GM19351 (cell line): ENCODE measurements around the gene SRGN.
"Not testable (repeated sequence)": the region's sequence is repeated elsewhere in the genome, so short reads cannot be mapped to it uniquely, and the experiment has no call there.

ENCODE experiments used
- ATAC-seq: cut with Tn5 transposase; IDR thresholded peaks from one replicate; pipeline ENCODE4 v1.9.1; 2021; ENCODE audit warnings: mild to moderate bottlenecking, moderate library complexity; ENCODE audit not compliant: unreplicated experiment

The SRGN gene

DNA sequence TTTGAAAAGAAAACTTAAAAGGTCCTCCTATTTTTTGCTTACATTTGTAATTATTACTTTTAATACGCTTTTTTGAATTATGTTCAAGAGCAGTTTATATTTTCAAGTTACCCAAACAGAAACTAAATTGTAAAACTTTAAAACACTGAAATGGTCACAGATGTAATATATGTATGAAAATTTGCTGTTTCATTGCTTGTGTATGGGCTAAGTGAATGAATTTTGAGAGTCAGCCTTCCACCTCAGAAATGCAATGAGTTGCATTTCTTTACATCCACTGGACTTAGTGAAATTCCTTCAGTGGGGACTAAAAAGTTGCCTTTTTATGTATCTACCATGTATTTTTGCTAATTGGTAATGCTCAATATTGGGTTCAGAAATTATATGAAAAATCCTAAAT, 37.7 kb downstream of the SRGN start:
- ATAC-seq, result no peak

DNA sequence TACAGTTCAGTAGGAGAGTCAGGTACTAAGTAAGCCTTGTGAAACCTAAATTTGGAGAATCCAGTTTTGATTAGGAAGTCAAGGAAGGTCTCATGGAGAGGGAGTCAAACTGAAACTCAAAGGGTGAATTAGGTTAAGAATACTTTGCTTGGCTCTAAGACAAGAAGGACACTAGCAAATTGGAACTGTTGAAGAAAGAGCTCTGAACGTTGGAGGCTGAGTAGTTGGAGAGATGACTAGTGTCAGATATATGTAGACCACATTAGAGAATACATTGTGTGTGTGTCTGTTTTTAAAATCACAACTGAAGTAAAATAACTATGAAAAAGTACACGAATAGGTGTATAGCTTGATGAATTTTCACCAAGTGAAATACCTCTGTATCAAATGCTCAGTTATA, 42.3 kb downstream of the SRGN start:
- ATAC-seq, result no peak

DNA sequence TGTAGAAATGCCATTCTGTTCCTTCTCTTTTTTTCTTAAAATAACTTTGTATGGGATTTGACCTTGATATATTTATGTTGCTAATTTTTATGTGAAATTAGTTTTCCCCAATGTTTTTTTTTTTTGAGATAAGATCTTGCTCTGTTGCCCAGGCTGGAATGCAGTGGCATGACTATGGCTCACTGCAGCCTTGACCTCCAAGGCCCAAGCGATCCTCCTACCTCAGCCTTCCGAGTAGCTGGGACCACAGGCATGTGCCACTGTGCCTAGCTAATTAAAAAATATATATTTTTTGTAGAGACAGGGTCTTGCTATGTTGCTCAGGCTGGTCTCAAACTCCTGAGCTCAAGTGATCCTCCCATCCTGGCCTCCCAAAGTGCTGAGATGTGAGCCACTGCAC, 52.1 kb downstream of the SRGN start:
- no peak for ATAC-seq

DNA sequence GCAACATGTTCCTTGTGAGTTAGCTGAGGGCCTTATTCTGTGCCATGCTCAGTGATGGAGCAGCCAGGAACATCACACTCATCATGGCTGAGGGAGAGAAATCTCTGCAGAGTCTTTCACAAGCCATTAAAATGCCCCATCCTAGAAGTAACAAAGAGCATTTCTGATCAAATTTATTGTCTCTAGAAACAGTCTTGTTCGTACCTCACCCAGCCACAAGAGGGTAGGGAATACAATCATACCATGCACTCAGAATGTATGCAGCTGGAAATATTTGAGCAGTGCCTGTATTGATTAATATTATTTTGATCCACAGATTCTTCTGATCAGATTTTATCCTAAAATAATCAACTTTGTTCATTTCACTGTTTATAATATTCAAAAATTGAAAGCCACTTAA, 53.4 kb downstream of the SRGN start:
- ATAC-seq, result no peak

DNA sequence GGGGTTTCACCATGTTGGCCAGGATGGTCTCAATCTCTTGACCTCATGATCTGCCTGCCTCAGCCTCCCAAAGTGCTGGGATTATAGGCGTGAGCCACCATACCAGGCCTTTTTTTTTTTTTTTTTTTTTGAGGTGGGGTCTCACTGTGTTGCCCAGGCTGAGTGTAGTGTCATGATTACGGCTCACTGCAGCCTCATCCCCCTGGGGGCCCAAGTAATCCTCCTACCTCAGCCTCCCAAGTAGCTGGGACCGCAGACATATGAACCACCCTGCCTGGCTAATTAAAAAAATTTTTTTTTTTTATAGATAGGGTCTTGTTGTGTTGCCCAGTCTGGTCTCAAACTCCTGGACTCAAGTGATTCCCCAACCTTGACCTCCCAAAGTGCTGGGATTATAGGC, 54.2 kb downstream of the SRGN start:
- ATAC-seq, result not testable (repeated sequence)

DNA sequence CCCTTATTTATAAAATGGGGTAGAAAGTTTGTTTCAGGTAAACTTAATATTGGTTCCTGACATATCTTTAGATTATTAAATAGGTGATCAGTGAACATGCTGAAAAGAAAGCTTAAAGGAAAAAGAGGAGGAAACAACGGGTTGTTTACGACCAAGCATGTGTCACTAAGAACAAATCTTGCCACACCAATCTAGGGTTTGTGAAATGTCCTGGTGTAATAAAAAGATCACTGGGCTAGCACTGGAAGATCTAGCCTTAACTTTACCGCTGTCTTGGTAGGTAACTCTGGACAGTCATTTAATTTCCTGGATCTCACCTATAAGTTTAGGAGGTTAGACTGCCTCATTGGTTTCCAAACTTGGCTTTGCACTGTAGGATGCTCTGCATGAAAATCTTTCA, 55.1 kb downstream of the SRGN start:
- no peak for ATAC-seq

DNA sequence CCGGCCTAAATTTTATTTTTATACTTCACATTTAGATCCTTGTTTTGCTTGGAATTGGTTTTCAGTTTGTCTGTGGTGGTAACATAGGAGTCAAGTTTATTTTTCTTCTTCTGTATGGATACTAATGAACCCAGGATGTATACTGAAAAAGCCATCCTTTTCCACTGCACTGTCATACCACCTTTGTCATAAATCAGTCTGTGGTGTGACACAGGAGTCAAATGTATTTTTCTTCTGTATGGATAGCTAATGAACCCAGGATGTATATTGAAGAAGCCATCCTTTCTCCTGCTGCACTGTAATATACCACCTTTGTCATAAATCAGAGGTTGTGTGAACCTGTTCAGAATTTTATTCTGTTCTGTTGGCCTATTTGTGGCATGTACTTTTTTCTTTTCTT, 57.4 kb downstream of the SRGN start:
- ATAC-seq, result no peak

DNA sequence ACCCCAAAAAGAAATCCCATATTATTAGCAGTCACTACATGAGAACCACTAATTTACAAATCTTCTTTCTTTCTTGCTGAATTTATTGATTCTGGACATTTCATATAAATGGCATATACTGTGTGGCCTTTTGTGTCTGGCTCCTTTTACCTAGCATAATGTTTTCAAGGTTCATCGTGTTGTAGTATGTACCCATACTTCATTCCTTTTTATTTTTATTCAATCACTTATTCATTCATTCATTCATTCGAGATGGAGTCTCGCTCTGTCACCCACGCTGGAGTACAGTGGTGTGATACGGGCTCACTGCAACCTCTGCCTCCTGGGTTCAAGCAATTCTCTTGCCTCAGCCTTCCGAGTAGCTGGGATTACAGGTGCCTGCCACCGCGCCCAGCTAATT, 58.0 kb downstream of the SRGN start:
- no peak for ATAC-seq

DNA sequence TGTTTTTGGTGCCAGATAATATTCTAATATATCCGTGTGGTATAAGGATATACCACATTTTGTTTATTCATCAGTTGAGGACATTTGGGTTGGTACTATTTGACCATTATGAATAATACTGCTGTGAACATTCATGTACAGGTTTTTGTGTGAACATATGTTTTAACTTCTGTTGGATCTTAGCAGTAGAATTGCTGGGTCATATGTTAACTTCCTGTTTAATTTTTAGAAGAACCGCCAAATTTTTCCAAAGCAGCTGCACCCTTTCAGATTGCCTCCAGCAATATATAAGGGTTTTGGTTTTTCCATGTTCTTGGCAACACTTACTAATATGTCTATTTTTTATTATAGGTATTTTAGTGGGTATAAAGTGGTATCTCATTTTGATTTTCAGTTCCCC, 58.9 kb downstream of the SRGN start:
- ATAC-seq, result no peak

DNA sequence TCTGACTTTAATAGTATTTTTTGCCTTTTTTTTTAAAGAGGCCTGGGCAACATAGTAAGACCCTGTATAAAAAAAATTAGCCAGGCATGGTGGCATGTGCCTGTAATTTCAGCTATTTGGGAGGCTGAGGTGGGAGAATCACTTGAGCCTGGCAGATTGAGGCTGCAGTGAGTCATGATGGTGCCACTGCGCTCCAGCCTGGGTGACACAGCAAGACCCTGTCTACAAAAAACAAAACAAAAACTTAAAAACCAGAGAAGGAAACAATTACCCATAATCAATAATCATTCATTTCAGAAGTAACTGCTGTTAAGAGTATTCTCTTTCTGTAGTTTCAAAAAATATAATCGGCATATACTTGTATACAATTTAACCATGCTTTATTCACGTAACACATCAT, 64.1 kb downstream of the SRGN start:
- ATAC-seq, result no peak

DNA sequence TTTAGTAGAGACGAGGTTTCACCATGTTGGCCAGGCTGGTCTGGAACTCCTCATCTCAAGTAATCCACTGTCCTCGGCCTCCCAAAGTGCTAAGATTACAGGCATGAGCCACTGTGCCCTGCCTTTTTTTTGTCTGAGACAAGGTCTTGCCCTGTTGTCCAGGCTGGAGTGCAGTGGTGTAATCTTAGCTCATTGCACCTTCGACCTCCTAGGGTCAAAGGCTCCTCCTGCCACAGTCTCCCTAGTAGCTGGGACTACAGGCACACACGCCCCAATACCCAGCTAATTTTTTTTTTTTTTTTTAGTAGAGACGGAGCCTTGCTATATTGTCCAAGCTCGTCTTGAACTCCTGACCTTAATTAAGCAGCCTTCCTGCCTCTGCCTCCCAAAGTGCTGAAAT, 65.3 kb downstream of the SRGN start:
- ATAC-seq, result no peak
